Fibroblast of skin of right quadriceps (primary cell): ENCODE results near the gene KIF4B.

Experiments used
- DNase-seq: peaks from one replicate; pipeline ENCODE4 v3.0.0-alpha.2; 2013

The KIF4B gene

GRCh38 chr5:155064580-155064979 is 51.0 kb downstream of the KIF4B start:
- no peak for DNase-seq

GRCh38 chr5:155066886-155067595 is 53.5 kb downstream of the KIF4B start:
- DNase-seq, result no peak
